Fibroblast of villous mesenchyme (primary cell): ENCODE measurements around the gene CAMKK1. TPM values are rescaled to one million over a fixed set of nuclear protein-coding genes. Genes with fewer than 3 reads are reported as not detected.

Experiments used
- DNase-seq: peaks from one replicate; pipeline ENCODE4 v3.0.0-alpha.2; 2010; ENCODE audit warnings: low read depth
- H3K4me3 ChIP-seq: 2 replicates; pipeline ENCODE4 v1.5.1; 2011; ENCODE audit warnings: low read depth, mild to moderate bottlenecking, low read length
- total RNA-seq: library from RNA; depleted of rRNA; stranded (reverse); fragments of >200 nt; gene quantifications from 2 replicates; pipeline ENCODE4 v1.2.3, GENCODE V29; 2012
- TF ChIP-seq, protein P1 (sequence below): IDR thresholded peaks from 2 replicates; pipeline ENCODE4 v1.5.1; 2012; ENCODE audit warnings: low read depth, mild to moderate bottlenecking, low read length; ENCODE audit not compliant: insufficient read depth

CAMKK1 gene
- total RNA-seq, 1 donor, result 2.2 TPM

DNA sequence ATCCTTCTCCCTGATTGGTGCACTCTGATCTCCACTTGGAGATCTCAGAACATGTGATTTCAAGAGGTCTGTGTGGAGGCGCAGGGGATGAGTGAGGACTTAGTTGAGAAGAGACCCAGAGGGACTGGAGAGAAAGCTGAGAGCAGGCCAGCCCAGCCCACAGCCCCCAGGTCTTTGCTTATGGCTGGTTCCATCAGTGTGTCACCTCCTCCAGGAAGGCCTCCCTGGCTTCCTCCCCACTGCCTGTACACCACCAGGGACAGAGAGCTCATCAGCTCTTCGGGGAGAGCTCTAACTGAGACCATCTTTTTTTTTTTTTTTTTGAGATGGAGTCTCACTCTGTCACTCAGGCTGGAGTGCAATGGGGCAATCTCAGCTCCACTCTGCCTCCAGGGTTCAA, 20.0 kb upstream of the CAMKK1 start:
- H3K4me3 ChIP-seq, result no peak overlapping the region
- DNase-seq, result no peak
- TF ChIP-seq, protein P1, sequence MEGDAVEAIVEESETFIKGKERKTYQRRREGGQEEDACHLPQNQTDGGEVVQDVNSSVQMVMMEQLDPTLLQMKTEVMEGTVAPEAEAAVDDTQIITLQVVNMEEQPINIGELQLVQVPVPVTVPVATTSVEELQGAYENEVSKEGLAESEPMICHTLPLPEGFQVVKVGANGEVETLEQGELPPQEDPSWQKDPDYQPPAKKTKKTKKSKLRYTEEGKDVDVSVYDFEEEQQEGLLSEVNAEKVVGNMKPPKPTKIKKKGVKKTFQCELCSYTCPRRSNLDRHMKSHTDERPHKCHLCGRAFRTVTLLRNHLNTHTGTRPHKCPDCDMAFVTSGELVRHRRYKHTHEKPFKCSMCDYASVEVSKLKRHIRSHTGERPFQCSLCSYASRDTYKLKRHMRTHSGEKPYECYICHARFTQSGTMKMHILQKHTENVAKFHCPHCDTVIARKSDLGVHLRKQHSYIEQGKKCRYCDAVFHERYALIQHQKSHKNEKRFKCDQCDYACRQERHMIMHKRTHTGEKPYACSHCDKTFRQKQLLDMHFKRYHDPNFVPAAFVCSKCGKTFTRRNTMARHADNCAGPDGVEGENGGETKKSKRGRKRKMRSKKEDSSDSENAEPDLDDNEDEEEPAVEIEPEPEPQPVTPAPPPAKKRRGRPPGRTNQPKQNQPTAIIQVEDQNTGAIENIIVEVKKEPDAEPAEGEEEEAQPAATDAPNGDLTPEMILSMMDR, result no peak

GRCh38 chr17:3911271-3912053, 18.6 kb upstream of the CAMKK1 start:
- DNase-seq, result no peak
- TF ChIP-seq, protein P1, result no peak
- H3K4me3 ChIP-seq, result no peak overlapping the region

DNA sequence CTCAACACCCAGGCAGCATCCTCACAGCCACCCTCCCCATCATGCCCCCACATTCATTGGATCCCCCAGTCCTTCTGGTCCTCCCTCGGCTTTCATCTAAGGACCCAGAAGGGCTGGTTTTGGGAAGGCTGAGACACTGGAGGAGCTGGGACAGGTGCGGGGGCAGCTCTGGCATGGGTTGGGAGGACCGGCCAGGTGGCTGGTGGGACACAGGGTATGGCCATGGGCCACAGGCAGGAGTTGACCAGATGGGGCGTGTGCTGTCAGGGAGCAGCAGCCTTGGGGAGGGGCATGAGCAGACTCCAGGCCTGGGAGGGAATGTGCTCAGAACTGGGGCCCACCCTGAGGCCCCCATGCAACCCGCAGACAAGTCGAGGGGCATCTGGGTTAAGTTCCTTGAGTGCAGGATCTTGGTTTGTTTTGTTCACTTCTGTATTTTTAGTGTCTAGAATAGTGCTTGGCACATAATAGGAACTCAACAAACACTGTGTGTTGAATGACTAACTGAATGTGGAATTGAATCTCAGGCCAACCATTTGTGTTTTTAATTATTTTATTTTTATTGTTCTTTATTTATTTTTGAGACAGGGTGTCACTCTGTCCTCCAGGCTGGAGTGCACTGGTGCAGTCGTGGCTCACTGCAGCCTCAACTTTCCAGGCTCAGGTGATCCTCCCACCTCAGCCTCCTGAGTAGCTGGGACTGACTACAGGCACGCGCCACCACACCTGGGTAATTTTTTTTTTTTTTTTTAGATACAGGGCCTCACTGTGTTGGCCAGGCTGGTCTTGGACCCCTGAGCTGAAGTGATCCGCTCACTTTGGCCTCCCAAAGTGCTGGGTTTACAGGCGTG, 17.8 kb upstream of the CAMKK1 start:
- no peak overlapping the region for H3K4me3 ChIP-seq
- TF ChIP-seq, protein P1, result no peak
- DNase-seq, result no peak

GRCh38 chr17:3909257-3909656, 16.4 kb upstream of the CAMKK1 start:
- H3K4me3 ChIP-seq, result no peak overlapping the region
- DNase-seq, result no peak
- TF ChIP-seq, protein P1, result no peak

GRCh38 chr17:3907483-3908216, 14.8 kb upstream of the CAMKK1 start:
- TF ChIP-seq, protein P1, result peak; percentile 19
- no peak overlapping the region for H3K4me3 ChIP-seq
- no peak for DNase-seq

DNA sequence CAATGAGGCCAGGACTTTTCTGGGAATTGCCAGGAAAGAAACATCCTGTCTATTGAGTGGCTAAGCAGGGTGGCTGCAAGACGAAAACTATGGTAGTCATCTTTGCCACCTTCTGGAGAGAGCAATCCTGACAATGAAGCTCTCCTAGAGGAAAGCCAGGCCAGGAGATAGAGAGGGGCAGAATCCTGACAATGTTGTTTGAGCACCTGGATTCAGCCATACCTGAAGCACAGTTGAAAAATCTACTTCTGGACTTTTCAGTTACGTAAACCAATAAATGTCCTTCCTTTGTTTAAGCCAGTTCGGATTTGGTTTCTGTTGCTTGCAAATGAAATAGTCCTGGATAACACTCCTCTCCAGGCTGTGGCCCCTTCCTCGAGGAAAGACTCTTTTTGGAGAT, 14.0 kb upstream of the CAMKK1 start:
- TF ChIP-seq, protein P1, result no peak
- DNase-seq, result no peak
- H3K4me3 ChIP-seq, result no peak overlapping the region
